Right forelimb (tissue), 1 donor: ENCODE data around the gene PPP1R9A.

ENCODE experiments used
- DNase-seq: peaks from one replicate; pipeline ENCODE4 v3.0.0-alpha.2; 2018

Gene PPP1R9A

DNA sequence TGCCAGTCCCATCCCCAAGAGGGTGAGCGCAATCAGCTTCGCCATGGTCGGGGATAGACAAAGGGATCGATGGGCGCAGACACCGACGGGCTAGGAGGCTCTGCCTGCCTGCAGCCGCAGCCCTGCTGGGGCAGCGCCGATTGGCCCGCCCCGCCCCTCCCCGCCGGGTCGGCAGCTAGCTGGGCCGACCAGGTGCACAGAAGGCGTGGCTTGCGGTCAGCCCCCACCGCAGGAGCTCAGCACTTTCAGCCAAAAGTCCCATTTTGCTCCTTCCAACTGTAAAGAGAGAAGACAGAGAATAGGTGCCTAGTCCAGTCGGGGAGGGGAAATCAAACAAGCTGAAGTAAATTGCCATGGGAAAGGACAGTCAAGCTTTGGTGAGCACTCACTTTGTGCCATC, 417.0 kb downstream of the PPP1R9A start, which contains the start of gene PON1:
Gene PON1 (minus strand): TSS at position 102 of the 400 bp plus-strand sequence. CDS start 57 bp downstream, at position 45.
- no peak for DNase-seq

DNA sequence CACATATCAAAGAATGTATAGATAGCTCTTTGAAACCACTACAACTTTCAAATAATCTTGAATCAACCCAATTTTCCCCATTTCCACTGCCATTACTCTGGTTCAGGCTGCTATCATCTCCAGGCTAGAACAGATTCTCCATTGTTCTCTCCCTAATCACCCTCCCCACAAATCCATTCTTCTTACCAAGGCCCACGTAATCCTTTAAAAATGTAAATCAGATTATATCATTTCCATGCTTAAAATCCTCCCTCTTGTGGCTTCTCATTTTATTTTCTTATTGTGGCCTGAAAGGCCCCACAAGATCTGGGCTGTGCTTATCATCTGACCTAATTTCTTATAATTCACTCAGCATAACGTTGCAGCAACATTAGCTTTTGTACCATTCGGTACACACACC, 420.0 kb downstream of the PPP1R9A start:
- no peak for DNase-seq

DNA sequence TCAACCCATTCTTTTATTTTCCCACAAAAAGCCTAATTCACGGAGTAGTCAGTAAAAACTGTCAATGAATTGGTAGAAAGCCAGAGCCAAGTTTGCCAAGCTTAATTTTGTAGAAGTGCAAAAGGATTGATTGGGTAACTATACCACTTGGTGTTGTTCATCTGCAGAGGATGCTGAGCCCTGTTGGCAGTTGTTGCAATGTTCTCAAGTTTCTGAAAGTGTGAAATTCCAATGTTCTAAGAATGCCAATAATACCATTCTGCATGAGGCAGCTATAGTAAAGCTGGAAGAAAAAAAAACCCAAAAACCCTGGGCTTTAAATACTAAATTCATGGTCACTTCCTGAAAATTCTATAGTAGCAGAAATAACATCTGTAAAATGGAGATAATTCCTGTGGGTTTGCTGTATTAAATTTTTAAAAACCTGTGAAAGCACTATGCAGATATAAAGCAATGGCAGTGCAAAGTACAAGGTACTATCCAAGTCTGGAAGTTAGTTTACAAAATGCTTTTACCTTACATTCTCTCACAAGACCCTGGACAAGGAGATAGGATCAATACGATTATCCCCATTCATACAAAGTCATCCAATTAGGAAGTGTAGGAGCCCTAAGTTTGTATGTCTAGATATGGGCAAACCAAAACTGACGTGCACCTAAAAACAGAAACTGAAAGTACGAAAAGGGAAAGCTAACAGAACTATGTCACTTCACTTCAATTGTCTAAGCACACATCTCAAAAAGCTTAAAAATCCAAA, 423.0 kb downstream of the PPP1R9A start:
- no peak for DNase-seq

DNA sequence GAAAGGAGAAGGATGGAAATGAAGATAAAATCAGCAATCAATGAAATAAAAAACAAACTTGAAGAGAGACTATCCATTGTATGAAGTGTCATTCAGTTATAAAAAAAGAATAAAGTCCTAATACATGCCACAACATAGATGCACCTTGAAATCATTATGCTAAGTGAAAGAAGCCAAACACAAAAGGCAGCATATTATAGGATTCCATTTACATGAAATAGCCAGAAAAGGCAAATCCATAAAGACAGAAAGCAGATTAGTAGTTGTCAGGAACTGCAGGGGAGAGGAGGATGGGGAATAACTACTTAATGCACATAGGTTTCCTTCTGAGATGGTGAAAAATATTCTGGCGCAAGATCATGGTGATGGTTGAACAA, 423.6 kb downstream of the PPP1R9A start:
- no peak for DNase-seq

DNA sequence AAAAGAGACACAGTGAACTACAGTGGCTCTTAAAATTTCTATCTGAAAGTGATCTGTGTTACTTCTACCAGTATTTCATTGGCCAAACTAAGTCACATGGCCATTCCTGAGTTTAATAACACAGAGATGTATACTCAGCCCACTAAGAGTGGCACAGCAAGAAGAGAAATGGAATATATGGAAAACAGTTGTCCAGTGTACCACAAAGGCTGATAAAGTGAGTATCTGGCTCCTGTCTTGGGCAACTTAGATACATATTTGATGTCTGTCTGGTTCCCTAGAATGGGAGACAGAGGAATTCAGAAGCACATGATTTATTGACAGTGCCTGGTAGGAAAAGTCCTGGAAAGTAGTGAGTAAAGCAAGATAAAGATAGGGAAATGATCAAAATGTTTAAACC, 427.1 kb downstream of the PPP1R9A start:
- no peak for DNase-seq

DNA sequence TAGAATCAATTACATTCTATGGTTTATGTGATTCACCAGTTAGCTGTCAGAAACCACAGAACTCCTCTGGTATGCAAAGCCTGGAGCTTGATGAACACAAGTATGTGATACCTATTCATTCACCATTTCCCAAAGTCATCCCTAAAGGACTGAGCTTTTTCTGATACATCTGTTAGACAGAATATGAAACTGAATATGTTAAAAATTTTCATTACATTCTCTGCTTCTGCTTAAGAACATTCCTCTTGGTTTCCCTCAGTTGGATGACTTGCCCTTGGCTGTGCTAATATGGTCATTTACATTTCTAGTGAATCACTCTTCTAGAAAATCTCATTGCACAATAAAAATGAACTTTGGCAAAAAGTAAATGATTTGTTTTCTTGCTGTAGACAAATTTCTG, 427.7 kb downstream of the PPP1R9A start:
- DNase-seq: no peak

DNA sequence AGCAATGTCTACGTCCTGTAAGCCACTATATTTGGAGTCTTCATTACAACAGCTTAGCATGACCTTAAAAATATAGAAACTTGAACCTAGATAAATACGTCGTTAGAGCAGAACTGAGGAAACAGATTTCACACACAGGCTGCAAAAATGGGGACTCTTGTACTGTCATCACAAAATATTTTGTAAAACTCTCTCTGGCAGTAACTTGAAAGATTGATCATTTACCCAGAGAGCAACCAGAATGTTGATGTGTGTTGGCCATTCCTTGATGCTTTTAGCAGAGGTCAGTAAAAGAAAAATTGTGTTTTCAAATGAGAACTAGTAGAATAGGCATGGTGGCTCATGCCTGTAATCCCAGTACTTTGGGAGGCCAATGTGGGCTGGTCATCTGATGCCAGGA, 431.4 kb downstream of the PPP1R9A start:
- no peak for DNase-seq

DNA sequence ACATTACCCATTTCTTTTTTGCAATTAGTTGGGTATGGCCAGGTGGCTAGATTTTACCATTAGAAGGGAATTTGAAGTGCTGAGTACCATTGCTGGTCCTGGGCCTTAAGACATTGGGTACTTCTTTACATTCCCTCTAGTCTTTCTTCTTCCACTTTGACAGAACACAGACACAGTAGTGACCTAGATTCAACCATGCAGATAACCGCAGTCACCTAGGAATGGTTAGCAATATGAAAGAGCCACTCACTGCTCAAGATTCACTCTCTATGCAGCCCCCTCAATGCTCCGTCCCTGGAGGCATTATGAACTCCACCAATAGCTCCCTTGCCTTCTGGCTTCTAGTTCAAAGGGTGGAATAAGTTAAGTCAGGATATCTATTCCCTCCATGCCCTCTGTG, 433.1 kb downstream of the PPP1R9A start:
- DNase-seq: no peak

DNA sequence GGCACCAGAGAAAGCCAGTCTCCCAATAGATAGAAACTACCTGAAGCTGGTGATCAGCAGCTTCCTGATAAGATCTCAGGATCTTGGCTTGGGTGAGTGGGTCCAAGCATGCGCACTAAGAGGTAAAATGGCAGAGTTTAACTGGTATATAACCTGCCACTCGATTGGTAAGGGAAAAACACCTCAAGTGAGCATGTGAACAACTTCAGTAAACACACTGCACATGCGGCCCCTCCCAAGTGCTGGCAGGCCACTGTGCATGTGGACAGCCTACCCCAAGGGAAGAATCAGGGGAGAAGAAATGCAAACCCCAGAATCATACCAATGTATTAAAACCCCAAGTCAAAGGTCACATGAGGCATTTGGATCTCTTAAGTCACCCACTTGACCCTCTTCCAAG, 434.6 kb downstream of the PPP1R9A start:
- DNase-seq: no peak

DNA sequence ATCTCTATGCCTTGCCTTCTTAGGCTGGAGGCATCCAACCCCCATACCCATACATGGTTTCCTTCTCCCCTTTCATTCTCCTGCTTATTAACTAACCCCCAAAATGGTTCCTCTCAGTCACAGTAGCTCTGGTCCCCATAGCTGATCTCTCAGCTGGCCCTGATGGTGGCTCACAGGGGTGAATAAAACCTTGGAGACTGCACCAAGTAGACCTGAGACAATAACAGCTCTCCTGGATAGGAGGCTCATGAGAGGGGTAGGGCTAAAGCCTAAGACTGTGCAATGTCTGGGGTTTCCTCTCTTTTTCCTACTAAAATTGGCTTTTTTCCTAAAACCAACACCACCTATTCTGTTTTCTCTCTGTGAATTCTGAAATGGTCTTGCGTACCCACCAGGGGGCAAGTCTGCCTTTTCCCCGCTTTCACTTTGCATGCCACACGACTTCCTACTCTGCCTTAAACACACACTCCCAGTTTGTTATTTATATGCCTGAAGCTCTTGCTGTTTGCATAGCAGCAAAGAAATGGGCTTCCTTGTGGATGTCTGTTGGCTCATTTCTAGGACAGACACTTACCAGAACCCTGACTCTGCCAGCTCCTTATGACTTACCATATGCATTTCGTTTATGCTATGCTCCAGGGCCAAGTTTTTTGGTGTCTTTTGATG, 435.4 kb downstream of the PPP1R9A start:
- DNase-seq: no peak
